HEK293 (cell line): ENCODE results near the gene AATF.

Experiments used
- CTCF ChIA-PET: fragments of 350-600 bp; formaldehyde crosslinking; extraction: SDS; loops from one replicate; lab custom pipeline; 2021; ENCODE audit warnings: antibody characterized with exemption; lab: Yijun Ruan, JAX
- POLR2A ChIA-PET: fragments of 300-600 bp; formaldehyde crosslinking; extraction: SDS; loops from one replicate; lab custom pipeline; 2020; ENCODE audit warnings: antibody characterized with exemption, inconsistent platforms; lab: Yijun Ruan, JAX
- H3K27ac ChIP-seq: fragments of 200-500 bp; sonication (Bioruptor generic); 2 replicates; pipeline ENCODE4 v1.5.1; 2014; ENCODE audit warnings: low read depth, low read length, control low read depth, inconsistent platforms; ENCODE audit errors: extremely low read depth
- H3K36me3 ChIP-seq, 2 experiments: fragments of 200-500 bp in 1 of 2; sonication (Bioruptor generic) in 1 of 2; 1 replicate in 1 of 2; 2 replicates in 1 of 2; pipeline ENCODE4 v1.5.1; 2014 to 2017; ENCODE audit warnings: inconsistent platforms in 2 of 2, low read length in 2 of 2; ENCODE audit not compliant: control insufficient read depth in 2 of 2, insufficient read depth in 1 of 2
- H3K4me1 ChIP-seq: fragments of 200-500 bp; sonication (Bioruptor generic); 2 replicates; pipeline ENCODE4 v1.5.1; 2014; ENCODE audit warnings: mild to moderate bottlenecking, low read length, inconsistent platforms; ENCODE audit not compliant: control insufficient read depth, insufficient read depth
- H3K4me3 ChIP-seq: 2 replicates; pipeline ENCODE4 v1.5.1; 2011; ENCODE audit warnings: low read depth, mild to moderate bottlenecking, control low read depth, low read length, moderate library complexity
- H3K9me3 ChIP-seq: fragments of 200-500 bp; sonication (Bioruptor generic); 2 replicates; pipeline ENCODE4 v1.5.1; 2014; ENCODE audit warnings: low read depth, low read length, inconsistent platforms; ENCODE audit not compliant: control insufficient read depth, insufficient read depth
- HOXC10 ChIP-seq: sonication (generic); formaldehyde crosslinking; IDR thresholded peaks from 2 replicates; pipeline ENCODE4 v1.8.1; 2023; ENCODE audit warnings: mild to moderate bottlenecking, missing genetic modification reagents
- PRDM1 ChIP-seq: fragments of 450-650 bp; formaldehyde crosslinking; IDR thresholded peaks from 2 replicates; pipeline ENCODE4; 2016; ENCODE audit warnings: missing biosample characterization, missing genetic modification characterization
- SALL2 ChIP-seq: fragments of 450-650 bp; formaldehyde crosslinking; IDR thresholded peaks from 2 replicates; pipeline ENCODE4 v1.5.0; 2017; ENCODE audit warnings: missing biosample characterization, mild to moderate bottlenecking, missing genetic modification characterization, borderline replicate concordance
- ZFP41 ChIP-seq: fragments of 450-650 bp; formaldehyde crosslinking; IDR thresholded peaks from 2 replicates; pipeline ENCODE4 v1.5.1; 2016; ENCODE audit warnings: missing biosample characterization, missing genetic modification characterization, borderline replicate concordance
- ZNF292 ChIP-seq: fragments of 450-650 bp; formaldehyde crosslinking; IDR thresholded peaks from 2 replicates; pipeline ENCODE4 v1.5.1; 2016; ENCODE audit warnings: low read depth, missing biosample characterization, missing genetic modification characterization, borderline replicate concordance
- ZNF341 ChIP-seq: fragments of 450-650 bp; formaldehyde crosslinking; IDR thresholded peaks from 2 replicates; pipeline ENCODE4; 2016; ENCODE audit warnings: low read depth, missing biosample characterization, missing genetic modification characterization
- ZNF37A ChIP-seq: fragments of 450-650 bp; IDR thresholded peaks from 2 replicates; pipeline ENCODE4 v1.5.1; 2018; ENCODE audit warnings: missing biosample characterization, missing genetic modification characterization
- ZNF394 ChIP-seq: fragments of 450-650 bp; formaldehyde crosslinking; IDR thresholded peaks from 2 replicates; pipeline ENCODE4 v1.5.1; 2016; ENCODE audit warnings: missing biosample characterization, missing genetic modification characterization, mild to moderate bottlenecking, moderate library complexity, borderline replicate concordance
- ZNF473 ChIP-seq: fragments of 450-650 bp; formaldehyde crosslinking; IDR thresholded peaks from 2 replicates; pipeline ENCODE4 v1.5.1; 2017; ENCODE audit warnings: missing biosample characterization, missing genetic modification characterization
- ZNF558 ChIP-seq: fragments of 450-650 bp; formaldehyde crosslinking; IDR thresholded peaks from 2 replicates; pipeline ENCODE4 v1.5.1; 2016; ENCODE audit warnings: missing biosample characterization, missing genetic modification characterization
- ZNF658 ChIP-seq: fragments of 450-650 bp; formaldehyde crosslinking; IDR thresholded peaks from 2 replicates; pipeline ENCODE4; 2016; ENCODE audit warnings: missing biosample characterization, missing genetic modification characterization
- ZNF670 ChIP-seq: fragments of 450-650 bp; formaldehyde crosslinking; IDR thresholded peaks from 2 replicates; pipeline ENCODE4 v1.5.1; 2016; ENCODE audit warnings: missing biosample characterization, missing genetic modification characterization, low read depth
- ZSCAN30 ChIP-seq: fragments of 450-650 bp; IDR thresholded peaks from 2 replicates; pipeline ENCODE4 v1.5.1; 2018; ENCODE audit warnings: missing biosample characterization, mild to moderate bottlenecking, missing genetic modification characterization, moderate library complexity
- TF ChIP-seq, protein P1 (sequence below): fragments of 450-650 bp; formaldehyde crosslinking; IDR thresholded peaks from 2 replicates; pipeline ENCODE4 v1.5.1; 2016; ENCODE audit warnings: missing biosample characterization, missing genetic modification characterization
- TF ChIP-seq, protein P2 (sequence below): sonication (generic); formaldehyde crosslinking; IDR thresholded peaks from 2 replicates; pipeline ENCODE4 v1.8.1; 2022; ENCODE audit warnings: mild to moderate bottlenecking, moderate library complexity, missing genetic modification reagents
- TF ChIP-seq, protein P3 (sequence below): fragments of 450-650 bp; formaldehyde crosslinking; IDR thresholded peaks from 2 replicates; pipeline ENCODE4 v1.5.1; 2017; ENCODE audit warnings: missing biosample characterization, missing genetic modification characterization
- TF ChIP-seq, protein P4 (sequence below): fragments of 450-650 bp; formaldehyde crosslinking; IDR thresholded peaks from 2 replicates; pipeline ENCODE4 v1.5.1; 2017; ENCODE audit warnings: missing biosample characterization, missing genetic modification characterization
- TF ChIP-seq, protein P5 (sequence below): fragments of 450-650 bp; formaldehyde crosslinking; IDR thresholded peaks from 2 replicates; pipeline ENCODE4 v1.5.1; 2016; ENCODE audit warnings: missing biosample characterization, missing genetic modification characterization
- TF ChIP-seq, protein P6 (sequence below): fragments of 450-650 bp; formaldehyde crosslinking; IDR thresholded peaks from 2 replicates; pipeline ENCODE4 v1.5.1; 2016; ENCODE audit warnings: missing biosample characterization, missing genetic modification characterization

AATF gene

DNA sequence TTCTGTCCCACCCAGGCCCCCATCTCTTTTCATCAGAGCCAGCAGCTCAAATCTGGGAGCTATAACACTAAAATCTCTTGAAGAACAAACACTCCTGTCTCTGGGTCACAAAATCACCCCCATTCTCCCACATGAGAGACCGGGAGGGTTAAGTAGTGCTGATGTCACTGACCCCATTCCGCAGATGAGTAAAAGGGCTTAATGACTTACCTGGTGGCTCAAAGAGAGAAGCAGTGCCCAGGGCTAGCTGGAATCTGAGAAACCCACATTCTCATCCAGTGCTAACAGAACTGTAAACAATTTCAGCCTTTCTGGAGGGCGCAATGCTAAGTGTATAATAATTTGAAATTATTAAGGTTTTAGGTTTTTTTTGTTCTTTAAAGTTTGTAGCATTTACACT lies 37.8 kb upstream of the AATF start:
- no peaks in the 10 kb centered on the region for H3K9me3 ChIP-seq

More for the DNA sequence above, 37.8 kb upstream of the AATF start:
- CTCF ChIA-PET = interaction anchor here (0.7 kb wide), 1 partner anchor 448 kb away, joined by 3 read pairs; no protein-coding TSS in a partner anchor
- POLR2A ChIA-PET = interaction anchor here (0.7 to 1.0 kb wide), 2 partner anchors 14 to 26 kb away, joined by 4 to 5 read pairs; no protein-coding TSS in a partner anchor
- Histone ChIP-seq H3K4me3 (no peak overlapping the region), H3K36me3 (no peaks in the 10 kb centered on the region), H3K27ac (no peak overlapping the region), H3K4me1 (no peaks in the 10 kb centered on the region)
- TF ChIP-seq ZNF341 (tag by site-specific recombination) (no peak), ZFP41 (tag by site-specific recombination) (no peak), ZNF658 (tag by site-specific recombination) (no peak), PRDM1 (tag by site-specific recombination) (no peak), ZNF37A (tag by site-specific recombination) (no peak), ZNF670 (tag by site-specific recombination) (no peak), ZSCAN30 (tag by site-specific recombination) (no peak), ZNF394 (tag by site-specific recombination) (no peak), HOXC10 (CRISPR knock-in tag) (no peak), SALL2 (no peak), ZNF558 (tag by site-specific recombination) (no peak), ZNF292 (no peak), ZNF473 (tag by site-specific recombination) (no peak)
- TF ChIP-seq, protein P1, sequence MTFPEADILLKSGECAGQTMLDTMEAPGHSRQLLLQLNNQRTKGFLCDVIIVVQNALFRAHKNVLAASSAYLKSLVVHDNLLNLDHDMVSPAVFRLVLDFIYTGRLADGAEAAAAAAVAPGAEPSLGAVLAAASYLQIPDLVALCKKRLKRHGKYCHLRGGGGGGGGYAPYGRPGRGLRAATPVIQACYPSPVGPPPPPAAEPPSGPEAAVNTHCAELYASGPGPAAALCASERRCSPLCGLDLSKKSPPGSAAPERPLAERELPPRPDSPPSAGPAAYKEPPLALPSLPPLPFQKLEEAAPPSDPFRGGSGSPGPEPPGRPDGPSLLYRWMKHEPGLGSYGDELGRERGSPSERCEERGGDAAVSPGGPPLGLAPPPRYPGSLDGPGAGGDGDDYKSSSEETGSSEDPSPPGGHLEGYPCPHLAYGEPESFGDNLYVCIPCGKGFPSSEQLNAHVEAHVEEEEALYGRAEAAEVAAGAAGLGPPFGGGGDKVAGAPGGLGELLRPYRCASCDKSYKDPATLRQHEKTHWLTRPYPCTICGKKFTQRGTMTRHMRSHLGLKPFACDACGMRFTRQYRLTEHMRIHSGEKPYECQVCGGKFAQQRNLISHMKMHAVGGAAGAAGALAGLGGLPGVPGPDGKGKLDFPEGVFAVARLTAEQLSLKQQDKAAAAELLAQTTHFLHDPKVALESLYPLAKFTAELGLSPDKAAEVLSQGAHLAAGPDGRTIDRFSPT (tag by site-specific recombination) = no peak
- TF ChIP-seq, protein P2, sequence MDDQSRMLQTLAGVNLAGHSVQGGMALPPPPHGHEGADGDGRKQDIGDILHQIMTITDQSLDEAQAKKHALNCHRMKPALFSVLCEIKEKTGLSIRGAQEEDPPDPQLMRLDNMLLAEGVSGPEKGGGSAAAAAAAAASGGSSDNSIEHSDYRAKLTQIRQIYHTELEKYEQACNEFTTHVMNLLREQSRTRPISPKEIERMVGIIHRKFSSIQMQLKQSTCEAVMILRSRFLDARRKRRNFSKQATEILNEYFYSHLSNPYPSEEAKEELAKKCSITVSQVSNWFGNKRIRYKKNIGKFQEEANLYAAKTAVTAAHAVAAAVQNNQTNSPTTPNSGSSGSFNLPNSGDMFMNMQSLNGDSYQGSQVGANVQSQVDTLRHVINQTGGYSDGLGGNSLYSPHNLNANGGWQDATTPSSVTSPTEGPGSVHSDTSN (CRISPR knock-in tag) = no peak
- TF ChIP-seq, protein P3, sequence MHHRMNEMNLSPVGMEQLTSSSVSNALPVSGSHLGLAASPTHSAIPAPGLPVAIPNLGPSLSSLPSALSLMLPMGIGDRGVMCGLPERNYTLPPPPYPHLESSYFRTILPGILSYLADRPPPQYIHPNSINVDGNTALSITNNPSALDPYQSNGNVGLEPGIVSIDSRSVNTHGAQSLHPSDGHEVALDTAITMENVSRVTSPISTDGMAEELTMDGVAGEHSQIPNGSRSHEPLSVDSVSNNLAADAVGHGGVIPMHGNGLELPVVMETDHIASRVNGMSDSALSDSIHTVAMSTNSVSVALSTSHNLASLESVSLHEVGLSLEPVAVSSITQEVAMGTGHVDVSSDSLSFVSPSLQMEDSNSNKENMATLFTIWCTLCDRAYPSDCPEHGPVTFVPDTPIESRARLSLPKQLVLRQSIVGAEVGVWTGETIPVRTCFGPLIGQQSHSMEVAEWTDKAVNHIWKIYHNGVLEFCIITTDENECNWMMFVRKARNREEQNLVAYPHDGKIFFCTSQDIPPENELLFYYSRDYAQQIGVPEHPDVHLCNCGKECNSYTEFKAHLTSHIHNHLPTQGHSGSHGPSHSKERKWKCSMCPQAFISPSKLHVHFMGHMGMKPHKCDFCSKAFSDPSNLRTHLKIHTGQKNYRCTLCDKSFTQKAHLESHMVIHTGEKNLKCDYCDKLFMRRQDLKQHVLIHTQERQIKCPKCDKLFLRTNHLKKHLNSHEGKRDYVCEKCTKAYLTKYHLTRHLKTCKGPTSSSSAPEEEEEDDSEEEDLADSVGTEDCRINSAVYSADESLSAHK (tag by site-specific recombination) = no peak
- TF ChIP-seq, protein P4, sequence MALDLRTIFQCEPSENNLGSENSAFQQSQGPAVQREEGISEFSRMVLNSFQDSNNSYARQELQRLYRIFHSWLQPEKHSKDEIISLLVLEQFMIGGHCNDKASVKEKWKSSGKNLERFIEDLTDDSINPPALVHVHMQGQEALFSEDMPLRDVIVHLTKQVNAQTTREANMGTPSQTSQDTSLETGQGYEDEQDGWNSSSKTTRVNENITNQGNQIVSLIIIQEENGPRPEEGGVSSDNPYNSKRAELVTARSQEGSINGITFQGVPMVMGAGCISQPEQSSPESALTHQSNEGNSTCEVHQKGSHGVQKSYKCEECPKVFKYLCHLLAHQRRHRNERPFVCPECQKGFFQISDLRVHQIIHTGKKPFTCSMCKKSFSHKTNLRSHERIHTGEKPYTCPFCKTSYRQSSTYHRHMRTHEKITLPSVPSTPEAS = no peak
- TF ChIP-seq, protein P5, sequence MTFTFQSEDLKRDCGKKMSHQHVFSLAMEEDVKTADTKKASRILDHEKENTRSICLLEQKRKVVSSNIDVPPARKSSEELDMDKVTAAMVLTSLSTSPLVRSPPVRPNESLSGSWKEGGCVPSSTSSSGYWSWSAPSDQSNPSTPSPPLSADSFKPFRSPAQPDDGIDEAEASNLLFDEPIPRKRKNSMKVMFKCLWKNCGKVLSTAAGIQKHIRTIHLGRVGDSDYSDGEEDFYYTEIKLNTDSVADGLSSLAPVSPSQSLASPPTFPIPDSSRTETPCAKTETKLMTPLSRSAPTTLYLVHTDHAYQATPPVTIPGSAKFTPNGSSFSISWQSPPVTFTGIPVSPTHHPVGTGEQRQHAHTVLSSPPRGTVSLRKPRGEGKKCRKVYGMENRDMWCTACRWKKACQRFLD (tag by site-specific recombination) = no peak
- TF ChIP-seq, protein P6, sequence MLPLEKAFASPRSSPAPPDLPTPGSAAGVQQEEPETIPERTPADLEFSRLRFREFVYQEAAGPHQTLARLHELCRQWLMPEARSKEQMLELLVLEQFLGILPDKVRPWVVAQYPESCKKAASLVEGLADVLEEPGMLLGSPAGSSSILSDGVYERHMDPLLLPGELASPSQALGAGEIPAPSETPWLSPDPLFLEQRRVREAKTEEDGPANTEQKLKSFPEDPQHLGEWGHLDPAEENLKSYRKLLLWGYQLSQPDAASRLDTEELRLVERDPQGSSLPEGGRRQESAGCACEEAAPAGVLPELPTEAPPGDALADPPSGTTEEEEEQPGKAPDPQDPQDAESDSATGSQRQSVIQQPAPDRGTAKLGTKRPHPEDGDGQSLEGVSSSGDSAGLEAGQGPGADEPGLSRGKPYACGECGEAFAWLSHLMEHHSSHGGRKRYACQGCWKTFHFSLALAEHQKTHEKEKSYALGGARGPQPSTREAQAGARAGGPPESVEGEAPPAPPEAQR (tag by site-specific recombination) = no peak
